C4-2B (cell line): ENCODE measurements around the gene TNPO3.
"Not testable (repeated sequence)": the region's sequence is repeated elsewhere in the genome, so short reads cannot be mapped to it uniquely, and the experiment has no call there.

ENCODE experiments used
- H3K27ac ChIP-seq: fragments of 450-650 bp; 2 replicates; pipeline ENCODE4 v1.5.1; 2017
- ZFX ChIP-seq: fragments of 450-650 bp; IDR thresholded peaks from 2 replicates; pipeline ENCODE4 v1.6.1; 2017
- TF ChIP-seq, protein P1 (sequence below): fragments of 450-650 bp; conservative IDR thresholded peaks from 2 replicates; pipeline ENCODE4 v1.5.1; 2017; ENCODE audit warnings: mild to moderate bottlenecking

Gene TNPO3

GRCh38 chr7:129052441-129052840, 2.5 kb downstream of the TNPO3 start:
- TF ChIP-seq ZFX = no peak
- TF ChIP-seq, protein P1, sequence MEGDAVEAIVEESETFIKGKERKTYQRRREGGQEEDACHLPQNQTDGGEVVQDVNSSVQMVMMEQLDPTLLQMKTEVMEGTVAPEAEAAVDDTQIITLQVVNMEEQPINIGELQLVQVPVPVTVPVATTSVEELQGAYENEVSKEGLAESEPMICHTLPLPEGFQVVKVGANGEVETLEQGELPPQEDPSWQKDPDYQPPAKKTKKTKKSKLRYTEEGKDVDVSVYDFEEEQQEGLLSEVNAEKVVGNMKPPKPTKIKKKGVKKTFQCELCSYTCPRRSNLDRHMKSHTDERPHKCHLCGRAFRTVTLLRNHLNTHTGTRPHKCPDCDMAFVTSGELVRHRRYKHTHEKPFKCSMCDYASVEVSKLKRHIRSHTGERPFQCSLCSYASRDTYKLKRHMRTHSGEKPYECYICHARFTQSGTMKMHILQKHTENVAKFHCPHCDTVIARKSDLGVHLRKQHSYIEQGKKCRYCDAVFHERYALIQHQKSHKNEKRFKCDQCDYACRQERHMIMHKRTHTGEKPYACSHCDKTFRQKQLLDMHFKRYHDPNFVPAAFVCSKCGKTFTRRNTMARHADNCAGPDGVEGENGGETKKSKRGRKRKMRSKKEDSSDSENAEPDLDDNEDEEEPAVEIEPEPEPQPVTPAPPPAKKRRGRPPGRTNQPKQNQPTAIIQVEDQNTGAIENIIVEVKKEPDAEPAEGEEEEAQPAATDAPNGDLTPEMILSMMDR = no peak
- H3K27ac ChIP-seq = no peak overlapping the region

DNA sequence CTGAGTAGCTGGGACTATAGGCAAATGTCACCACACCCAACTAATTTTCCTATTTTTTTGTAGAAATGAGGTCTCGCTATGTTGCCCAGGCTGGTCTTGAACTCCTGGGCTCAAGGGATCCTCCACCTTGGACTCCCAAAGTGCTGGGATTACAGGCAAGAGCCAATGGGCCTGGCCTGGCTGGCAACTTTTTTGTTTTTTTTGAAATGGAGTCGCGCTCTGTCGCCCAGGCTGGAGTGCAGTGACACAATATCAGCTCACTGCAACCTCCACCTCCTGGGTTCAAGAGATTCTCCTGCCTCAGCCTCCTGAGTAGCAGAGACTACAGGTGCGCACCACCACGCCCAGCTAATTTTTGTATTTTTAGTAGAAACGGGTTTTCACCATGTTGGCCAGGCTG, 3.5 kb downstream of the TNPO3 start:
- H3K27ac ChIP-seq = not testable (repeated sequence)

- H3K27ac ChIP-seq = no peak overlapping the region
- TF ChIP-seq ZFX = no peak
- TF ChIP-seq, protein P1 = no peak
Measured at GRCh38 chr7:129047761-129048160, 7.2 kb downstream of the TNPO3 start.

GRCh38 chr7:129045682-129046081, 9.2 kb downstream of the TNPO3 start:
- no peak overlapping the region for H3K27ac ChIP-seq
- TF ChIP-seq, protein P1 = no peak
- no peak for TF ChIP-seq ZFX

DNA sequence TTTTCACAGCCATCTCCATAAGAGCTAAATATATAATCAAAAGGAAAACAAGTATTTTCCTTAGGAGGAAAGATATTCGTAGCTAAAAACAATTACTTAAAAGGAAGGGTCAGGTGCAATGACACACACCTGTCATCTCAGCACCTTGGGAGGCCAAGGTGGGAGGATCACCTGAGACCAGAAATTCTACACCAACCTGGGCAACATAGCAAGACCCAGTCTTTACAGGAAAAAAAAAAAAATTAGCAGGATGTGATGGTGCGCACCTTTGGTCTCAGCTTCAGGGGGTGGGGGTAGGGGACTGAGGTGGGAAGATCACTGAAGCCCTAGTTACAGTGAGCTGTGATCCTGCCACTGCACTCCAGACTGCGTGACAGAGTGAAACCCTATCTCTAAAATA, 11.9 kb downstream of the TNPO3 start:
- TF ChIP-seq, protein P1 = no peak
- no peak for TF ChIP-seq ZFX
- H3K27ac ChIP-seq = no peak overlapping the region

DNA sequence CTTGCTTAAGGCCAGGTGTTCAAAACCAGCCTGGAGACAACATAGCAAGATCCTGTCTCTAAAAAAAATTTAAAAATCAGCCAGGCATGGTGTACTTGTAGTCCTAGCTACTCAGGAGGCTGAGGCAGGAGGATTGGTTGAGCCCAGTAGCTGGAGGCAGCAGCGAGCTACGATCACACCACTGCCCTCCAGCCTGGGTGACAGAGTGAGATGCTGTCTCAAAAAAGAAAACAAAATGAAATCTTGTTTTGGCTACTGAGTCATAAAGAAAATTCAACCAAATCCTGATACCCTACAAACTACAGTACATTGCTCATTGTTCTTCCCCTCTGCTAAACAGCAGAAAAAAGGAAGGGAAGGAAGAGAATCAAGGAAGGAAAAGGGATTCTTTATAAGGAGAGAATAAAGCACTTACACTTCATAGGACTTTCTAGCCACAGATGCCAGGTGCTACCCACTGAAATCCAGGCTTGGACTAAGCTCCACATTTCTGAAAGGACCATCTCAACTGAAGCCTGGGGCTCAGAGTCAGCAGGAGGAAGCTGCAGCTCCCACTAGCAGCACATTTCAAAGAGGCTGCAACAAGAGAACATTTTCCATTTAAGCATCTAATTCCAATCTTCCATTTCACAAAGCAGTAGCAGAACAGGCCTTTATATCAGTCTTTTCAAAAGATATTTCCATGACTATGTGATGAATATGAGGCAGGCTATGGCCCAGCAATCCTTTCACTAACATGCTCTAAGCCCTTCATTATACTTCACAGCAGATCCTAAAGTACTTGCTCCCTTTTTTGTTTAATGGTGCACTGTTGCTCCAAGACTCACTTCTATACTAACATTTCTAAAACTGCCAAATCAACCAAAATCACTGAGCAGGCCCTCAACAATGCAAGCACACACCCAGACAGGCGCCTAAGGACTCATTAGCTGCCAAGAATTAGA, 13.5 kb downstream of the TNPO3 start:
- H3K27ac ChIP-seq = no peak overlapping the region
- TF ChIP-seq, protein P1 = no peak
- TF ChIP-seq ZFX = no peak

- not testable (repeated sequence) for H3K27ac ChIP-seq
Measured at GRCh38 chr7:129038468-129038867, 16.4 kb downstream of the TNPO3 start.

GRCh38 chr7:129037585-129037984, 17.3 kb downstream of the TNPO3 start:
- H3K27ac ChIP-seq = no peak overlapping the region
- no peak for TF ChIP-seq ZFX
- TF ChIP-seq, protein P1 = no peak
